ENCODE results near the gene SLC12A3. TPM values are rescaled to one million over a fixed set of nuclear protein-coding genes. Genes with fewer than 3 reads are reported as not detected.

SLC12A3 gene, protein sequence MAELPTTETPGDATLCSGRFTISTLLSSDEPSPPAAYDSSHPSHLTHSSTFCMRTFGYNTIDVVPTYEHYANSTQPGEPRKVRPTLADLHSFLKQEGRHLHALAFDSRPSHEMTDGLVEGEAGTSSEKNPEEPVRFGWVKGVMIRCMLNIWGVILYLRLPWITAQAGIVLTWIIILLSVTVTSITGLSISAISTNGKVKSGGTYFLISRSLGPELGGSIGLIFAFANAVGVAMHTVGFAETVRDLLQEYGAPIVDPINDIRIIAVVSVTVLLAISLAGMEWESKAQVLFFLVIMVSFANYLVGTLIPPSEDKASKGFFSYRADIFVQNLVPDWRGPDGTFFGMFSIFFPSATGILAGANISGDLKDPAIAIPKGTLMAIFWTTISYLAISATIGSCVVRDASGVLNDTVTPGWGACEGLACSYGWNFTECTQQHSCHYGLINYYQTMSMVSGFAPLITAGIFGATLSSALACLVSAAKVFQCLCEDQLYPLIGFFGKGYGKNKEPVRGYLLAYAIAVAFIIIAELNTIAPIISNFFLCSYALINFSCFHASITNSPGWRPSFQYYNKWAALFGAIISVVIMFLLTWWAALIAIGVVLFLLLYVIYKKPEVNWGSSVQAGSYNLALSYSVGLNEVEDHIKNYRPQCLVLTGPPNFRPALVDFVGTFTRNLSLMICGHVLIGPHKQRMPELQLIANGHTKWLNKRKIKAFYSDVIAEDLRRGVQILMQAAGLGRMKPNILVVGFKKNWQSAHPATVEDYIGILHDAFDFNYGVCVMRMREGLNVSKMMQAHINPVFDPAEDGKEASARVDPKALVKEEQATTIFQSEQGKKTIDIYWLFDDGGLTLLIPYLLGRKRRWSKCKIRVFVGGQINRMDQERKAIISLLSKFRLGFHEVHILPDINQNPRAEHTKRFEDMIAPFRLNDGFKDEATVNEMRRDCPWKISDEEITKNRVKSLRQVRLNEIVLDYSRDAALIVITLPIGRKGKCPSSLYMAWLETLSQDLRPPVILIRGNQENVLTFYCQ
- polyA plus RNA-seq (2013, experiment 1 of 2; ENCODE audit: insufficient read length): not detected
- polyA plus RNA-seq (2013, experiment 2 of 2; ENCODE audit: insufficient read length): not detected

DNA sequence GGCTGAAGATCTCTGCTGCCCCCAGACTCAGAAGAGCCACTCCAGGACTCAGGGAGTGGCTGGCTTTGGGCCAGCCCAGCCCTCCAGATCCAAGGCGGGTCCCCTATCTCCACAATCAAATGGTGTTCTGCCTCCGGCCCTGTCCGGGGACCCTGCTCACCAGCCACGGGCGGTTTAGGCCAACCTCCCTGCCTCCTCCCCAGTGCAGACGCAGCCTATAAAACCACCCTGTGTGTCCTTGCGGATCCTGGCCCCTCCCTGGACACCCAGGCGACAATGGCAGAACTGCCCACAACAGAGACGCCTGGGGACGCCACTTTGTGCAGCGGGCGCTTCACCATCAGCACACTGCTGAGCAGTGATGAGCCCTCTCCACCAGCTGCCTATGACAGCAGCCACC, at the start of gene SLC12A3:
Gene SLC12A3, plus strand, starts transcription at position 248 of the 400 bp plus-strand sequence. Its CDS starts 29 bp downstream, at position 277.
- no peak for DNase-seq

DNA sequence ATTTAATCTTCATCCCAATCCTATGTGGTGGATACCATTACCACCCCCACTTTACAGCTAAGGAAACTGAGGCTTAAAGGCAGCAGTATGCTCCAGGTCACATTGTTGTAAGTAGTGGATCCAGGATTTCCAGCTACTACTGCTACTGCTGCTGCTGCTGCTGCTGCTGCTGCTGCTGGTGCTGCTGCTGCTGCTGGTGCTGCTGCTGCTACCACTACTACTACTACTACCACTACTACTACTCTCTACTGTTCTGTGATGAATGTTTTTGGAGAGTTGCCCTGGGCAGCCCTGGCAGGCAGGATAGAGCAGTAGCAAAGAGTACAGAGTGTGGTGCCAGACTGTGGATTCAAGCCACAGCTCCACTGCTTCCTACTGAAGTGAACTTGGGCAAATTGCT, 49.3 kb upstream of the SLC12A3 start:
- DNase-seq: no peak

DNA sequence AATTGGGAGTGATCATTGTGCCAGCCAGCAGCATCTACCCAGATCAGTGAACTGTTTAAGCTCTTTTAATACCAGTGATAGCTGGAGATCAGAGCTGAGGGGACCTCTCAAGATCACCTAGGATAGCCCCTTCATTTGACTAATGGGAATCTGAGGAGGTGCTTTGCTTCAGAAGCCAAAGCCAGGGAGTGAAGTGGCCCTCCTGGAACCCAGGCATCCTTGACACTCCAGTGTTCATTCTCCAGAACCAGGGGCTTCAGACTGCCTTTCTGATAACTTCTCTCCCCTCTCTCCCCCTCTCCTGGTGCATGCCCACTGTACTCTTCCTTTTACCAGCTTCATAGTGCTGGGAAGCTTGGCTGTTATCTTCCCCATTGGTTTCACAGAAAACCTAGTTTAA, 48.0 kb upstream of the SLC12A3 start:
- no peak for DNase-seq

DNA sequence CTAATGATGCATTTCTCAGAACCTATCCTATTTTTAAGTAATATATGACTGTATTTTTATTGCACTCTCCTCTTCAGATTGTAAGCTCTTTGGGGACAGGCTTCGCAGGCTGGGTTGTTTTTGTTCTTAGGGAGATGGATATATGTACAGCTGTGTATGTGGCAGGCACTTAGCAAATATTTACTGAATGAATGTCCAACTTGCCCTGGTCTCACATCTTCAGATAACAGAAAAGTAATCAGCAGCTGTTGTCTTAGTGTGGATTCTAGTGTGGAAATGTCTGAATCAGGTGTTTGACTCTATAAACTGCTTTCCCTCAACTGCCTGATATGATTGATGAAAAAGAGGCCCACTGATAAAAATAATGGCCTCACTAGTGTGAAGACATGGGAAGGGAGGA, 47.1 kb upstream of the SLC12A3 start:
- DNase-seq: no peak

DNA sequence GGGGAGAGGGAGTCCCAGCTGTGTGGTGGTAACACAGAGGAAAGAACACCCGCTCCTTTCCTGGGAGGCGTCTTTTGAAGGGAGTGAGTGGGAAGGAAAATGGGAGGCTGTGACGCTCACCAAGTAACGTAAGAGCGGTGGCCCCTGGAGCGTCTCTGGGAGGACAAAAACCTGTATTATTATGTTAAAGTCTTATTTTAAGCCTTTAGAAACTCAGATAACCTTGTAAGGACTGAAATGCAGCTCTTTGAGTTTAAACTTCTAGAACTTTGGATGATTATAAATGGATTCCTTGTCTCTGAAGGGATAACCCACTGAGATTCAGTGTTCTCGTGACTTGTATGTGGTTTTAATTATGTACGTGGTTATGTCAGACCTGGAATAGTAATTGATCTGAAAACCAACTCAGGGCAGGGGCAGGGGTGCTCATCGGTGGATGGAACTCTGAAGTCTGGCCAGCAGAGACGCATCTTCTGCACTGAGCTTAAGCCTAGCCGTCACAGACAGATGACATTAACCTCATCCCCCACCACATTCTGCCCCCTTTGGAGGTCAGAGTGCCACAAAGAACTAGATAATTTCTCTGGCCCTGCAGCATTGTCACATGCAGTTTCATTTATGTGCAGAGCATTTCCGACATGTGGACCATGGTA, 41.8 kb upstream of the SLC12A3 start:
- no peak for DNase-seq

DNA sequence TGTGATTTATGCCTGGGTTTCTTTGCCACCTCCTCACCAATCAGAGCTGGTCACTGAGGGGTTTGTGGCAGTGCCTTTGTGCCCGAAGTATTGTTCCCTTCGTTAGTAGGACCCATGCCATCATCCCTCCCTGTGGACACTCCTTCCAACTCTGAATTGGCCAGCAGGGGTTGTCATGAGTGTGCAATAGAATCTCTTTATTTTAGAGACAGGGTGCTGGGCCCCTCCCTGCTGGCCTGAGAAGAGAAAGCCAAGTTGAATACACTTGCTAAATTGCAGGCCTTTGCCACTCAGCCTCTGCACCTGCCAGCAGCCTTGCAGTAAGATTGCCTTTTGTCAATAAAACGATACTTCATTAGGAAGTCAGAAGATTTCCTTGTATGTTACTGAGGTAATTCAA, 40.7 kb upstream of the SLC12A3 start:
- no peak for DNase-seq

DNA sequence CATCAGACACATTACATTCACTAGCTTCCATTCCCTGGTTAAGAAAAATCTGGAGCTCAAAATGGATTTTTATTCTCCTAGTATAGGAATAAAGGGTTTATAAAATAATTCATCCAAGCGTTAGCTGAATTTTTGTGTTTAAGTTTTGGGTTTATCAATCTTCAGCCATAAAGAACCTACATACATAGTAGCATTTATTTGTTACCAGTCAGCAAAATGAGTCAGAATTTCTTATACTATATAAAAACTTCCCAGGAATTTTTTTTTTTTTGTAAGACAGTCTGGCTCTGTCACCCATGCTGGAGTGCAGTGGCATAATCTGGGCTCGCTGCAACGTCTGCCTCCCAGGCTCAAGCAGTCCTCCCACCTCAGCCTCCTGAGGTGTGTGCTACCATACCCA, 40.2 kb upstream of the SLC12A3 start:
- DNase-seq: no peak

DNA sequence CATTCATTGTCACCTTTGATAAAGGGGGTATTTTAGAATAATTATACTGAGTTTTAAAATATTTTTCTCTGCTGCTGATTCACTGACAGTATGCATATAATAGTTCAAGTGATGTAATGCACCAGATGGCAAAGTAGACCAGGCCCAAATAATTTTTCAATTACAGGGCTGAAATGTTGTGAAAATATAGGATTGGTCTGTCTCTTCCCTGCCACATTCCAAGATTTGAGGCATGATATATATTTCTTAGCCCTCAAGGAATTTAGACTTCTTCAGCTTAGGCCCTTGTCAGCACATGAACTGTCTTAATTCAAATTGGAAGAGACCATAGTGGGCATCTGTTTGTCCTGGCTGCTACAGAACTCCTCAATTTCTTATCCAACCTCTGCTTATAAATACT, 39.2 kb upstream of the SLC12A3 start:
- DNase-seq: peak; percentile 63

DNA sequence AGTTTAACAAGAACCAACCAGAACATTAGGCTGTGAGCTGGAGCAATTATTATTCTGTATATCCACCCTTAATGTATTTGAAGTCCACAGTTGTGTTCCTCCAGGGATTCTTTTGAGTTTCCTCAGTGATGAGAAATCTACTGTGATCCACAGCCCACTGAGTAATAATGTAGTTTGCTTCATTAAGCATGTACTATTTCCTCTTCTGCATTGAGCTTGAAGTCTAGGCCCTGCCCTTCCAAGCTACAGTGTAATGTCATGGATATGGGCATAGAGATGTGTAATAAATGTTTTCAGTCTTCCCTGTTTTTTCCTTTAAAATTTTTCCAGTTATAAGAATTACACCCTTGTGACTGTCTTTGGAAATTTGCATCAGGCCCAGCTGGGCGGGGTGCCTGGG, 36.4 kb upstream of the SLC12A3 start:
- no peak for DNase-seq

DNA sequence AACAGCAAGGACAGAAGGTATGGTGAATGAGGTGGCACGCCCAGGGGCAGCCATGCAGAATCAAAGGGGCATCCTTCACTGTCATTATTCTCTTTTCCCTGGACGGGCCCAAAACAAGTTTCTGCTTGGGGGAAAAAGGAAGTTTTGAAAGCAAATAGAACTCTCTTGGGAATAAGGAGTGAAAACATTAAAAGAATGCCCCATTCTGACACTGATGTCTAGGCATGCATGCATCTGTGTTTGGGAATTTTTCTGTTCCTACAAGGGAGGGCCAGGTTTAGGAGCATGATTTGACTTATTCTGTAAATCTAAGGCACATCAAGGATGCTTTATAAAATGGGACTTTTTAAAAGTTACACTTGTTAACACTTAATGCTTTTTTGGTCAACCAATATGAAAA, 34.3 kb upstream of the SLC12A3 start:
- peak; percentile 44 for DNase-seq

DNA sequence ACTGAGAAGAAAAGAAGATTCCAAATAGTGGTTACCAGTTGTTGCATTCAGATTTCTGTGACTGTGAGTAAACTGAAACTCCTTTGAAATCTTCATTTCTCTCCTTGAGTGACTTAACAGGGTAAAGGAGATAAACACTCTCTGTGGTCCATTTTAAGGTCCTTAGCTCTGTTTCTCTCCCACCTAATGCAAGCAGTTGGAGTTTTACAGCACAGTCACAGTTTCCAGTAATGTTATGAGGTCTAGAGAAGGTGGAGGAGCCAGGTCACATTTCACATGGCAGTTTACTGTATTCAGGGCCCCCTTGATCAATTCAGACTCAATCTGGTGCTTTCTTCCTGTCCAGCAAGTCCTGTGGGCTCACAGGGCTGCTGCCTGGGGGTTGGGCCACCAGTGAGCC, 32.2 kb upstream of the SLC12A3 start:
- DNase-seq: no peak

DNA sequence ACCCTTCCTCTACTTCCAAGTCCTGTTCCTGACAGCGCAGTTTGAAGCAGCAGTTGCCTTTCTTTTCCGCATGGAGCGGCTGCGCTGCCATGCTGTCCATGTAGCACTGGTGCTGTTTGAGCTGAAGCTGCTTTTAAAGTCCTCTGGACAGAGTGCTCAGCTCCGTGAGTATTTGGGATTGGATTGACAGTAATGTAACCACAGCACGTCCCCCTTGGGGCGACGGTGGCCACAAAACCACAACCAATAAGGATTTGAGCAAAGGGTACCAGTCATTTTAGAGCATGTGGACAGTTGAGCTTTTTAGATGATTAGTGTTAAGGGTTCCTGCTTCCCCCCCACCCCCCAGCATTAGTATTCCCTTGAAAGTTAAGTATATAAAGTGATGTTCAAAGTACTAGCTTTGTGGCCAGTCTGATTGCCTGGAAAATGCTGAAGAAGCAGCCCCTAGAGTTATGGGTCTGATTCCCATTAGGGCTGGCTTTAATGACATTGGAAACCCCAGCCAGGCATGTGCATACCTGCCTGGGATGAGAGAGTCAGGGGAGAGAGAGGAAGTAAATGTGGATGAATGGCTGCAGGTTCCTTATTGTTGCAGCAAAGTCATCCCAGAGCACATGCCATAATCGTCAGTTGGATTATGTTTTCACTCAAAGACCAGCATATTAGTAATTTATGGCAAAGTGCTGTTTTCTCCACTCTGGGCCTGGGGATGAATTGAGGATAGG, 31.6 kb upstream of the SLC12A3 start:
- DNase-seq: peak; percentile 42

DNA sequence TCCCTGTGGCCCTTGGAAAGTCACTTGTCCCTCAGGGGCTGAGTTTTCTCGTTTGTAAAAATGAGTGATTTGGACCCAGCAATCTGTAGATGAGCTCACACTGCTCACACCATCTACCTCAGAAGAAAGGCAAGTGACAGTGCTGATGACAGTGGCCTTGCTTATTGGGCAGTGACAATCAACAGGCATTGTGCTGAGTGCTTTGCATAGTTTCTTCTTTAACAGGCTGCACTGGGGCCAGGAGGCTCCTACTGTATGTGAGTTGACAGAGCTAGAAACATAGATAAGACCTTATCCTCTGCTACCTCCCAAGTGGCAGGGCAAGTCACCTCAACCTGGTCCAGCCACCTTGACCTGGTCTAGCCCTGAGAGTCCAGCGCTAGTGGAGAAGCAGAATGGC, 29.7 kb upstream of the SLC12A3 start:
- DNase-seq: no peak

DNA sequence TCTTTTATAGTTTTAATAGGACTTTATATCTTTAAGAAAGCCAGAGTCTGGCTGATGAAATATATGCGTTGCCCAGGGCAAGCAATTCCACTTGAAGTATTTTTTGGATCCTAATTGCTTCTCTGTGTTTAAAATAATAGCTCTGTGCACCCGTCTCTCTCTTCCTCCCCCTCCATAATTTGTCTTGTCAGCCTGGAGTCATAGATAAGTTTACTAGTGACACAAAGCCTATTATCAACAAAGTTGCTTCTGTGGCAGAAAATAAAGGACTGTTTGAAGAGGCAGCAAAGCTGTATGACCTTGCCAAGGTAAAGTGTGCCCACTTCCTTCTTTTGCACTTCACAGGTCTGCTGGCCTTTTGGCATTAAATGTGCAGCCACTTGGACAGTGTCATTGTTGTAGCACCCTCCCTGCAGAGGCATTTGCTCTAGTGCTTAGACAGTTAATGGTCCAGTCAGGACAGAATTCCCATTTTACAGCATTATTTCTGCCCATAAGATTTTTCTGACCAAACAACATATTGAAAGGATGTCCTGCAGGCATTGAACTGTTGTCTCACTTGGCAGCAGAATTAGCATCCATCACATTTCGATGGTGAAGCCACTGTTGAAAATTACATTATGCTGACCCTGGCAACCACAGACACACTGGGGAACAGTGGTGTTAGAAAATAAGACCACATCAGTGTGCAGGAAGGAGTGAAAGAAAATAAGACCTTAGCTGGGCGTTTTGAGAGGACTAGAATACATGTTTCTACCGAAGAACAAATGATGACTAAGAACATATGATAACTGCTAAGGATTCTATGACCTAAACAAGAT, 28.4 kb upstream of the SLC12A3 start:
- DNase-seq: no peak

DNA sequence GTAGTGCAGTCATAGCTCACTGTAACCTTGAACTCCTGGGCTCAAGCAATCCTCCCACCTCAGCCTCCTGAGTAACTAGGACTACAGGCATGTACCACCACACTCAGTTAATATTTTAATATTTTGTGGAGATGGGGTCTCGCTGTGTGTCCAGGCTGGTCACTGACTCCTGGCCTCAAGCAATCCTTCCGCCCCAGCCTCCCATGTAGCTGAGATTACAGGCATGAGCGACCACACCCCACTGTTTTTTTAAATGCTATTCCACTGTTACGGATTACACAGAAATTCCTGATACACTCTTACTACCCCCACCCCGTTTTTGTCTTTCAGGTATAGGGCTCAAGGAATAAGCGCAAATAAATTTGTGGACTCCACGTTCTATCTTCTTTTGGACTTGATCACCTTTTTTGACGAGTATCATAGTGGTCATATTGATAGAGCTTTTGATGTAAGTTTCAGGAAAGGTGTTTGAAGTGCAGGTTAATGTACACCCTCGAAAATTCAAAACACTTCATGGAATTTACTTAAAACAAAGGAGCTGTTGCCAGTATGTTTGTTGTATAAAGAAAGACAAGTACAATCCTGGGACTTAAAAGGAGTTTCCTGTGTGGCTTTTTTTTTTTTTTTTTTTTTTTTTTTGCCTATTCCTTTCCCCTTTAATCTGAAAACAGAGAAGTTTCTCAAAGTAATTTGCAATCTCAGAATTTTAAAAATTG, 26.2 kb upstream of the SLC12A3 start:
- DNase-seq: no peak

DNA sequence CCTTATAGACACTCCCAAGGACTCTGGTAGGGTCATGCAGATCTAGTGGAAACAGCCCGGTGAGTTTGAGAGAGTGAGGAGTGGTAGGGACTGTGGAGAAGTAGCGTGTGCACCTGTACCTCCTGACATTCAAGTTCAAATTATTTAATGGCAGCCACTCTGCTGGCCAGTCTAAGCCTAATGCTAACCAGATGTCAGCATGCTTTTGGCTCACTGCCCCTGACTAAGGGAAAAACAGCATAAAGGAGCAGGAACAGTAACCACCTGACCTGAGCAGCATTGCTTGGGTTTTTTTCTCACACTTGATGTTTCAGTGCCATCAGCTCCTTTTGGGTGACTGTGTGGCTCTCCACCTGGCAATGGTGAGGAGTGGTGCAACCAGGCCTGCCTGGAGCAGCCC, 23.8 kb upstream of the SLC12A3 start:
- peak; percentile 59 for DNase-seq

DNA sequence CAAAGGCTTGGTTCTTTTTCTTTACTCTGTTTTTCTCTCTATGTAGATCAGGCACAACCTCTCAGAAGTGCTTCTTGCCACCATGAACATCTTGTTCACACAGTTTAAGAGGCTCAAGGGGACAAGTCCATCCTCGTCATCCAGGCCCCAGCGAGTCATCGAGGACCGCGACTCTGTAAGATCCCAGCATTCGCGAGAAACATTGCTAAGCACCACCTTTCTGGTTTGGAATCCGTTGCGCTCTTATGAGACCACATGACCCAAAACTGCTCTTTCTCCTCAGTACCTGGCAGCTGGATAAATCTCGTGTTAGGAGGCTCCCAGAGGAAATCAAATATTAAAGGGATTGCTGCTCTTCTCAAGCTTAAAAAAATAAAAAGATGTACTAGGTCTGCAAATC, 23.3 kb upstream of the SLC12A3 start:
- DNase-seq: no peak

DNA sequence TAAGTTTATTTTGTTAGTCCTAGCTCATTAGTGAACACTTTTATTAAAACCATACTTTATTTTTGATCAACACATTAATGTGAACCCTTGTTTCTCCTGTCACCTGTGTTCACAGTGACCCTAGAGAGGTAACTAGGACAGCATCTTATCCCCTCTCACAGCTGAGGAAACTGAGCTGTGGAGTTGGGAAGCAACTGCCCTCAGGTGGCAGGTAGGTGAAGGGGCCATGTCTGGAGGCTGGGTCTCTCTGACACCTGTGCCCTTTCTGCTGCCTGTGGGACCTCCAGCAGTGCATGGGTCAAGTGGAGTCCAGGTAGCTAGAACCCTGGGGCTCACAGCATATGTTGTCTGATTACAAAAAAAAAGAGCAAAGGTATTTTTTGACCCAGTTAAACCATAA, 22.9 kb upstream of the SLC12A3 start:
- no peak for DNase-seq

DNA sequence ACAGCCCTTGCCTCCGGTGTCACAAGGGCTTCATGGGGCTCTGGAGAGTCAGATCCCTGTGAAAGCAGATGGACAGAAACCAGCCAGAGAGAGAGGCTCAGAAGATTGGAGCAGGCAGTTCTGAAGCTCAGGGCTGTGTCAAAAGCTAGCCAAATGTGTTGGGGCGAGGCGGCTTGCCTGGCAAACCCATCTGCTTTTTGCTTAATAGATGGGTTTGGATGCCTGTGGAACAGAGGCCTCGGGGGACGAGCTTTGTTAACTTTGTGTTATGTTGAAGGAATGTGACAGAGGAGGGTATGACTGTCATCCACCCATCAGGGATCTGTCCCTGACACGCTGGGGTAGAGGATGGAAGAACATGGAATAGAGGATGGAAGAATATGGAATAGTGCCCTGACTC, 21.0 kb upstream of the SLC12A3 start:
- DNase-seq: no peak

DNA sequence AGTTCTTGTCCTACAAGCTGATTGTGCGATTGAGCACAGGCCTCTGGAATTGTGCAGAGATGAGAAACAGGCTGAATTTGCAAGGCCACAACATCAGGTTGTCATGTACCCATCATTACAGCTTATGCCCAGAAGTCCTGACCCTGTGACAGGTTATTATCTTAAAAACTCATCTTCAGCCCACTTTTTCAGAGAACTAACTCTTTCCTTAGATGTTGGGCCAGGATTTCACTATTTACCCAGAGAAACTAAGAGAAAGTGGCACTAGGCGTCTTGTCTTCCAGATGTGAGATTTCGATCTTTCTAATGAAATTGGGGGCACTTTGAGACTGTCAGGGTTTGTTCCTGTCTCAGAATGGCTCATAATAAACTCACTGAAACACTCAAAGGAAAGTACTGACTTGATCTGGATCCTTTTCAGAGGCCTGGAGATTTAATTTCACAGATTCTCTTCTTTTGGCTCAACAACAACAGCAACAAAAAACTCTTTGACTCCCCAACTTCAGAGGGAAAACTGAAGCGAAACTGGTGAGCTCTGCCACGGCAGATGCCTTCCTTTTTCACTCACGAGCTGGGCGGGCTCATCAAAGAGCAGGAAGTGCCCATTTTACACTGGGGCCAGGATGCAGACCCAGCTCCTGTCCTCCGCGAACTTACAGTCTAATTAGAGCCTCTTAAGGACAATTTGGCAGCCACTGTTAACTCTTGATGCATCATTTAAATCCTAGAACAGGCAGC, 17.7 kb upstream of the SLC12A3 start:
- DNase-seq: no peak
